Activated naive CD4-positive, alpha-beta T cell treated with anti-CD3 and anti-CD28 coated beads, Interleukin-2, amount 50 U/mL, for 72 hours (primary cell): ENCODE data around the gene LOXL4. TPM values are rescaled to one million over a fixed set of nuclear protein-coding genes. Genes with fewer than 3 reads are reported as not detected.

ENCODE experiments used
- ATAC-seq, 2 donors: fragments of 150-1000 bp; cut with Tn5 transposase; 2 replicates each; pipeline ENCODE4 v1.10.0; 2021; ENCODE audit warnings: mild to moderate bottlenecking in 2 of 2, moderate library complexity in 2 of 2
- DNase-seq, 2 donors: peaks; one replicate each; pipeline ENCODE4 v3.0.0; 2021 to 2022; ENCODE audit warnings: low spot score in 2 of 2
- H3K27ac Mint-ChIP-seq, 2 donors: one replicate each; pipeline ENCODE4 v1.8.0; 2022; ENCODE audit warnings: mild to moderate bottlenecking in 2 of 2, mixed read lengths in 2 of 2
- H3K36me3 Mint-ChIP-seq, 2 donors: one replicate each; pipeline ENCODE4 v1.8.0; 2022; ENCODE audit warnings: mixed read lengths in 2 of 2
- H3K9me3 Mint-ChIP-seq, 2 donors: one replicate each; pipeline ENCODE4 v1.8.0; 2022; ENCODE audit warnings: mixed read lengths in 2 of 2
- total RNA-seq, 2 donors: library from RNA; stranded (reverse); gene quantifications; one replicate each; pipeline ENCODE4 v1.2.3, GENCODE V29; 2022

Gene LOXL4
- total RNA-seq, 2 donors from 2014 or later: not detected

DNA sequence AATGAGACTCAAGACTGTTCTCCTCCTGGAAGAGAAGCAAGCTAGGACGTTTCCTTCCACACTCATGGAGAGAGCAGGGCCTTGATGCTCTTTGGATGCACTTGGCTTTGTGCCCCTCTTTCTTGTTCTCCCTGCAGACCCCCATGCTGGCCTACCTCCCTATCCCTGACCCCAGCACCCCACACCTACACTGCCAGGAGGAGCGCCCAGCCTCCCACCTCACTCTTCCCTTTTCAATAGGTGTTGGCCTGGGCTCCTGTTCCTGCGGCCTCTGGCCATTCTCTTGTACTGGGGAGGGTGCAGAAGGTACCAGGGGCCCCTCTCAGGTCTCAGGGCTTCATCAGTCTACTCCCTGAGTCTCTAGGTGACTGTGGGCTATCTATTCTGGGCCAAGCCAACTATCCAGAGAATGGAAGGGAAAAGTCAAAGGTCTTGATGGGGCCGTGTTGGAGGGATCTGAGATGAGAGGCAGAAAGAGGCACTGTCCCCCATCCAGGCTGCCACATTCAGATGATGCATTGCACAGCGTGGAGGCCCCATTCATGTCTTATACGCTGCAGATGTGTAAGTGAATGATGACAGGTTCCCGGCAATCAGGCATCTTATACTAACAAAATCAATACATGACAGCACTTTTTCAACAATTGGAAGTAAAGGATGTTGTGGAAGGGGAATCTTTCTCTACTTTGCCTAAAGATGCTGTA, 32.7 kb upstream of the LOXL4 start:
- no peaks in the 10 kb centered on the region for H3K9me3 Mint-ChIP-seq
- ATAC-seq: no peak
- no peaks in the 10 kb centered on the region for H3K36me3 Mint-ChIP-seq
- no peak for DNase-seq
- no peak overlapping the region for H3K27ac Mint-ChIP-seq

DNA sequence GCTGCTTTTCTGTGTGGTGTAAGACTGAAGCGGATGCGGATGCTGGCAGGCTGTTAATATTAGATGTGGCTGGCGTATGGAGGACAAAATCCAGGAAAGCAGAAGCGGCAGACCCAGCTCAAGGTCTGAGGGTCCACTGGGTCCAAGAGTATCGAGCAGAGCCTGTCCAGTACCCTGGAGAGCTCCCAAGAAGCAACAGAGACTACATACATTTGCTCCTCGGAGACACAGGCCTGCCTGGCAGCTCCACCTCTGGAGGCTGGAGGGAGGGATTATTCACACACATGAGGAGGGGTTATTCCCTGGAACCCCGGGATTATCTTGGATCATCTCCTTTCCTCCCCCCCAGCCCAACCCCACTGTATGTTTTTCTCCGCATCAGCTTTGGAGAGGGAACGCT, 31.3 kb upstream of the LOXL4 start:
- no peak for ATAC-seq
- H3K27ac Mint-ChIP-seq: no peak overlapping the region
- H3K36me3 Mint-ChIP-seq: no peaks in the 10 kb centered on the region
- DNase-seq: no peak
- H3K9me3 Mint-ChIP-seq: no peaks in the 10 kb centered on the region

DNA sequence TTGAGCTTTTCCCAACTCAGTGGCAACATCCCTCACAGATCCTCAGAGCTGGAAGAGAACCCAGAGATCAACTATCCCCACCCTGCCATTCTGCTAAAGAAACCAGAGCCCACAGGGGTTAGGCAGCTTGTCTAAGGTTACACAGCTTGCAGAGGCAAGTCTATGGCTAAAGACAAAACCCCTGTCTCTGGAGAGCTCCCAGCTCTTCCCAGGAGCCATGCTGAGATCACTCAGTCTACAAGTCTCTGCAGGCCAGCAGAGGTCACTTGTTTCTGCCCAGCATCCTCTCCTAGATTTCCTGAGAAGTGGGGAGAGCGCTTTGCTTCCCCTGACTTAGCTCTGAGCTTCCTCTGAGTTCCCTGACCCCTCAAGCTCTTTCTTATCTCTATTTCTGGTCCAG, 28.5 kb upstream of the LOXL4 start:
- Mint-ChIP-seq H3K36me3 (no peaks in the 10 kb centered on the region), H3K9me3 (no peaks in the 10 kb centered on the region), H3K27ac (no peak overlapping the region)
- ATAC-seq: no peak
- no peak for DNase-seq

DNA sequence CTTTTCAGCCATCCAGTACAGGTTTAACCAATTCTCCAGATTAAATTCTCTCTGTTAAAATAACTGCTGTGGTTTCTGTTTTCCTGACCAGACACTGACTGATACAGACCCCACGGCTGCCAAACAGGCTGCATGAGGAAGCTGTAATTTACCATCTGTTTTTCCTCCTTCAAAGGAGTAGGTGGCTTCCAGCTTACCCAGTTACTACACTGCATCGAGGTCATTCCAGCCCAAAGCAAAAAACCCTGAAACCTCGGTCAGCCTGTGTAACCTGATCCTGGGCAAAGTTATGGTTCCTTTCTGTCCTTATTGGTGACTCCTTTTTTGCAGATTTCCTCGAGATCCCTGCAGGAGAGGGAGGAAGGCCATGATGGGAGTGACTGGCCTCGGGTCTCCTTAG, 27.9 kb upstream of the LOXL4 start:
- DNase-seq (no peak), ATAC-seq (no peak)
- Mint-ChIP-seq H3K27ac (no peak overlapping the region), H3K9me3 (no peaks in the 10 kb centered on the region), H3K36me3 (no peaks in the 10 kb centered on the region)

DNA sequence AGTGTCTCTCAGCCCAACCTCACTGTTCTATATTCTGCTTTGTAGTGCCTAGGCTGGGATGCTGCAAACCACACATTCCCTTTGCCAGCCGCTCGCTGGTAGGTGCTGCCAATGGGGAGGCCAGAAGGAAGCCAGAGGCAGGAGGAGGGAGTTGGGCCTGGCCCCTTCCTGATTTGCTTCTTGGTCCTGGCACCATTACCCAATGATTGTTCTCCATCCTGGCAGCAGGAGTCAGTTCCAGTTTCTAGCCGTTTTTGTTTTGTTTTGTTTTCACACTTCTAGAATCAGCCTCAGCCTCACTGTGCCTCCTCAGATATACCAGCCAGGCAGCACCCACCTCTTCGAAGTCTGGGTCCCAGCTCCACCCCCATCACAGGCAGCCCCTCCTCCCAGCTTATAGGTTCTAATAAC, 27.4 kb upstream of the LOXL4 start:
- no peaks in the 10 kb centered on the region for H3K9me3 Mint-ChIP-seq
- DNase-seq (no peak), ATAC-seq (no peak)
- H3K36me3 Mint-ChIP-seq: no peaks in the 10 kb centered on the region
- H3K27ac Mint-ChIP-seq: no peak overlapping the region

GRCh38 chr10:98294270-98294627, 26.3 kb upstream of the LOXL4 start:
- no peak for DNase-seq
- H3K27ac Mint-ChIP-seq: no peak overlapping the region
- ATAC-seq: no peak
- H3K9me3 Mint-ChIP-seq: no peaks in the 10 kb centered on the region
- H3K36me3 Mint-ChIP-seq: no peaks in the 10 kb centered on the region

GRCh38 chr10:98293550-98294269, 25.7 kb upstream of the LOXL4 start:
- DNase-seq (no peak), ATAC-seq (no peak)
- H3K9me3 Mint-ChIP-seq: no peaks in the 10 kb centered on the region
- no peak overlapping the region for H3K27ac Mint-ChIP-seq
- H3K36me3 Mint-ChIP-seq: no peaks in the 10 kb centered on the region

DNA sequence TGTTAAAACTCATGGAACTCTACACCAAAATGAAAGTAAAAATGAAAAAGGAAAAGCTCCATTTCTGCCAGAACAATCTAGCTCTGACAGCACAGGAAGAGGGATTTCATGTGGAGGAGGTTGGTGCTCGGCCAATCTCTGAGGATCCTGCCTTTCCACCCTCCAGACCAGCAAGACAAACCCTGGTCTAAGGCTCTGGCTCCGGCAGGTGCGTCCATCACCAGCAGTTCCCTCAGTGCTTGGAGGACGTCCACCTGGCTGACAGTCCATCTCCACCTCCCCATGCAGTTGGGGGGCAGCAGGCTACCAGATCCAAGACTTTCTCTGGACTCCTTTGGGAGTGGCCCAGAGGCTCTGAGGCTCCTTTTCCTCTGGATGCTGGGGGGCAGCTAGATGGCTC, 25.0 kb upstream of the LOXL4 start:
- Mint-ChIP-seq H3K27ac (no peak overlapping the region), H3K36me3 (no peaks in the 10 kb centered on the region), H3K9me3 (no peaks in the 10 kb centered on the region)
- ATAC-seq (no peak), DNase-seq (no peak)

GRCh38 chr10:98289802-98290209, 21.8 kb upstream of the LOXL4 start:
- H3K36me3 Mint-ChIP-seq: no peaks in the 10 kb centered on the region
- ATAC-seq (no peak), DNase-seq (no peak)
- no peak overlapping the region for H3K27ac Mint-ChIP-seq
- H3K9me3 Mint-ChIP-seq: no peaks in the 10 kb centered on the region

GRCh38 chr10:98287321-98287720, 19.3 kb upstream of the LOXL4 start:
- Mint-ChIP-seq H3K9me3 (no peaks in the 10 kb centered on the region), H3K36me3 (no peaks in the 10 kb centered on the region), H3K27ac (no peak overlapping the region)
- DNase-seq (no peak), ATAC-seq (no peak)

GRCh38 chr10:98286419-98286818, 18.4 kb upstream of the LOXL4 start:
- no peak for DNase-seq
- Mint-ChIP-seq H3K36me3 (no peaks in the 10 kb centered on the region), H3K27ac (no peak overlapping the region), H3K9me3 (peaks cover 0 to 3% of the 10 kb centered on the region in 2 donors)
- no peak for ATAC-seq

GRCh38 chr10:98285416-98285815, 17.4 kb upstream of the LOXL4 start:
- Mint-ChIP-seq H3K9me3 (peaks cover 0 to 8% of the 10 kb centered on the region in 2 donors), H3K36me3 (no peaks in the 10 kb centered on the region), H3K27ac (no peak overlapping the region)
- DNase-seq (no peak), ATAC-seq (no peak)

GRCh38 chr10:98276311-98276710, 8.3 kb upstream of the LOXL4 start:
- H3K9me3 Mint-ChIP-seq: peaks cover 0 to 4% of the 10 kb centered on the region in 2 donors
- no peaks in the 10 kb centered on the region for H3K36me3 Mint-ChIP-seq
- H3K27ac Mint-ChIP-seq: no peak overlapping the region
- DNase-seq (no peak), ATAC-seq (no peak)

- H3K9me3 Mint-ChIP-seq: no peaks in the 10 kb centered on the region
- H3K27ac Mint-ChIP-seq: no peak overlapping the region
- H3K36me3 Mint-ChIP-seq: no peaks in the 10 kb centered on the region
- DNase-seq: no peak
- no peak for ATAC-seq
Measured at GRCh38 chr10:98274562-98274961, 6.6 kb upstream of the LOXL4 start.

GRCh38 chr10:98273057-98273850, 5.3 kb upstream of the LOXL4 start:
- H3K27ac Mint-ChIP-seq: no peak overlapping the region
- no peaks in the 10 kb centered on the region for H3K36me3 Mint-ChIP-seq
- H3K9me3 Mint-ChIP-seq: no peaks in the 10 kb centered on the region
- DNase-seq: no peak
- ATAC-seq: no peak

GRCh38 chr10:98272656-98273055, 4.7 kb upstream of the LOXL4 start:
- ATAC-seq (no peak), DNase-seq (no peak)
- H3K9me3 Mint-ChIP-seq: no peaks in the 10 kb centered on the region
- no peaks in the 10 kb centered on the region for H3K36me3 Mint-ChIP-seq
- H3K27ac Mint-ChIP-seq: no peak overlapping the region

GRCh38 chr10:98272245-98272644, 4.3 kb upstream of the LOXL4 start:
- Mint-ChIP-seq H3K9me3 (no peaks in the 10 kb centered on the region), H3K36me3 (no peaks in the 10 kb centered on the region), H3K27ac (no peak overlapping the region)
- DNase-seq (no peak), ATAC-seq (no peak)
